ENCODE results near the gene KCNJ13.

DNA sequence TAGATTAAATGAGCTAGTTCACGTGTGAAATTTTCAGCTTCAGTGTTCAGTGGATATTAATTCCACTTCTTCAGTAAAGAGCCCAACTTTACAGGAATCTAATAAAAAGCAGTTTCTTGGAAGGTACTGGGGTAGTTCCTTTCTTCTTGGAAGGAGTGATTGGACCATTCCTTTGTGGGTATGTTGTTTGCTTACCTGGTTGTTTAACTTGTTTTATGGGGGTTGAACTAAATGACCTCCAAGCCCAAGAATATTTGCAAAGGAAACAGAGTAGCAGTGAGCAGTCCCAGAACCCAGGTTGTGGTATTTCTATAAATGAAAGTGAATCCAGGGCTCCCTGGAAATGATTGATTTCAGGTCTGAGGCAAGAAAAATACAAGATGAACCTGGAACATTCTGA is 31.4 kb downstream of the KCNJ13 start:
- TF ChIP-seq, protein P1, sequence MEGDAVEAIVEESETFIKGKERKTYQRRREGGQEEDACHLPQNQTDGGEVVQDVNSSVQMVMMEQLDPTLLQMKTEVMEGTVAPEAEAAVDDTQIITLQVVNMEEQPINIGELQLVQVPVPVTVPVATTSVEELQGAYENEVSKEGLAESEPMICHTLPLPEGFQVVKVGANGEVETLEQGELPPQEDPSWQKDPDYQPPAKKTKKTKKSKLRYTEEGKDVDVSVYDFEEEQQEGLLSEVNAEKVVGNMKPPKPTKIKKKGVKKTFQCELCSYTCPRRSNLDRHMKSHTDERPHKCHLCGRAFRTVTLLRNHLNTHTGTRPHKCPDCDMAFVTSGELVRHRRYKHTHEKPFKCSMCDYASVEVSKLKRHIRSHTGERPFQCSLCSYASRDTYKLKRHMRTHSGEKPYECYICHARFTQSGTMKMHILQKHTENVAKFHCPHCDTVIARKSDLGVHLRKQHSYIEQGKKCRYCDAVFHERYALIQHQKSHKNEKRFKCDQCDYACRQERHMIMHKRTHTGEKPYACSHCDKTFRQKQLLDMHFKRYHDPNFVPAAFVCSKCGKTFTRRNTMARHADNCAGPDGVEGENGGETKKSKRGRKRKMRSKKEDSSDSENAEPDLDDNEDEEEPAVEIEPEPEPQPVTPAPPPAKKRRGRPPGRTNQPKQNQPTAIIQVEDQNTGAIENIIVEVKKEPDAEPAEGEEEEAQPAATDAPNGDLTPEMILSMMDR (conservative IDR thresholded peaks at IDR 0.05; ENCODE audit: low read length), result no peak
- TF ChIP-seq EZH2phosphoT487 (IDR thresholded peaks at IDR 0.05; ENCODE audit: borderline replicate concordance, low read depth, low read length), result no peak
